HG03457 (cell line): ENCODE results near the gene STOX1.
"Not testable (repeated sequence)": the region's sequence is repeated elsewhere in the genome, so short reads cannot be mapped to it uniquely, and the experiment has no call there.

Experiments used
- ATAC-seq: cut with Tn5 transposase; IDR thresholded peaks from one replicate; pipeline ENCODE4 v1.9.1; 2021; ENCODE audit warnings: moderate number of reproducible peaks; ENCODE audit not compliant: unreplicated experiment

Gene STOX1

GRCh38 chr10:68828083-68828601 is 811 bp downstream of the STOX1 start:
- ATAC-seq, result not testable (repeated sequence)

GRCh38 chr10:68828833-68829232 is 1.5 kb downstream of the STOX1 start:
- ATAC-seq, result no peak

DNA sequence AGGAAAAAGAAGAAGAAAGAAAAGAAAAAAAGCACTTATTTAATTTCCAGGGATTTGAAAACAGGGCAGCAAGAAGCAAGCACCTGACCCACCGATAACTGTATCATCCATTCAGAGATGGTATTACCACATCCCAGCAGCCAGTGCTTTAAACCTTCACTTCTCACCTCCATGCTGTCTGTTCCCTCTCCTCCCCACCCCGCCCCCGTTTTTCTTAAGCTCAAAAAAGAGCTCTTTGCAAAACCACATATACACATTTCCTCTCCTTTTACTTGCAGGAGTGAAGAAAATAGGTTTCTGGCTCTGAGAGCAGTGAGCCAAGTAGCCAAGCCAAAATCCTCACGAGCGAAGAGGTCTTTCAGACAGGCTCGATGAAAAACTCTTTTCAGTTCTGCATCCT is 2.2 kb downstream of the STOX1 start:
- ATAC-seq, result no peak

DNA sequence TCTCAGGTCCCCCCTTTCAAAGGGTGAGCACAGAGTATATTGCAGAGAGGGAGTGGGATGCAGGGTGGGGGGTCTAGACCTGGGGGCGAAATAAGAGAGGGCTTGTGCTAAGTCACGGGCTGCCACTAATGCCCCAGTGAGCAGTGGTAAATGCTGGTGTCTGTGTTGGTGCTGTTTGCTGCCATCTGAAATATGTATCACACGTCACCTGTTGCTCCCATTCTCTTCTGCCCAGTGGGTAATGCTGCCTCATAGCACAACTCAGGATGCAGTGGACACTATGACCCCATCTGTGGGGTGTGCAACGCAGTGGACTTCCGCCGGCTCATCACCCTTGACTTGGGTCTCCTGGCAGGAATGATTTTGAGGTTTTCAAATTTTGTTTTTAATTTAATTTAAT is 2.6 kb downstream of the STOX1 start:
- no peak for ATAC-seq

GRCh38 chr10:68831961-68832455 is 4.7 kb downstream of the STOX1 start:
- no peak for ATAC-seq

DNA sequence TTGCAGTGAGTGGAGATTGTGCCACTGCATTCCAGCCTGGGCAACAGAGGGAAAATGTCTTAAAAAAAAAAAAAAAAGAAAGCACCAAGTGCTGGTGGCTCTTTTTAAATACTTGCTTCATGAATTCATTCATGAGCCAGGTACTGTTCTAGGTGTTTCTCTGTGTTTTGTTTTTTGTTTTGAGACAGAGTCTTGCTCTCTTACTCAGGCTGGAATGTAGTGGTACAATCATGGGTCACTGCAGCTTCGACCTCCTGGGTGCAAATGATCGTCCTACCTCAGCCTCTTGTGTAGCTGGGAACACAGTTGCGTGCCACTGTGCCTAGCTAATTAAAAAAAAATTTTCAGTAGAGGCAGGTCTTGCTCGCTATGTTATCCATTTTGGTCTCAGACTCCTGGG is 5.3 kb downstream of the STOX1 start:
- no peak for ATAC-seq

- no peak for ATAC-seq
Observed at GRCh38 chr10:68837626-68838322, 10.4 kb downstream of the STOX1 start.

DNA sequence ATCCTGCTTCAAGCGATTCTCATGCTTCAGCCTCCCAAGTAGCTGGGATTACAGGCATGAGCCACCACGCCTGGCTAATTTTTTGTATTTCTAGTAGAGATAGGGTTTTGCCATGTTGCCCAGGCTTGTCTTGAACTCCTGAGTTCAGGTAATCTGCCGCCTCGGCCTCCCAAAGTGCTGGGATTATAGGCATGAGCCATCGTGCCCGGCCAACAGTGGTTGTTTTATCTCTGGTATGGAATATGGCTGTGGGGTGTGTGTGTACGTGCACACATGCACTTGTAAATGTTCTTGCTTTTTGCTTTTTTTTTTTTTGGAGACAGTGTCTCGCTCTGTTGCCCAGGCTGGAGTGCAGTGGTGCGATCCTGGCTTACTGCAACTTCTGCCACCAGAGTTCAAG is 13.3 kb downstream of the STOX1 start:
- ATAC-seq, result not testable (repeated sequence)

DNA sequence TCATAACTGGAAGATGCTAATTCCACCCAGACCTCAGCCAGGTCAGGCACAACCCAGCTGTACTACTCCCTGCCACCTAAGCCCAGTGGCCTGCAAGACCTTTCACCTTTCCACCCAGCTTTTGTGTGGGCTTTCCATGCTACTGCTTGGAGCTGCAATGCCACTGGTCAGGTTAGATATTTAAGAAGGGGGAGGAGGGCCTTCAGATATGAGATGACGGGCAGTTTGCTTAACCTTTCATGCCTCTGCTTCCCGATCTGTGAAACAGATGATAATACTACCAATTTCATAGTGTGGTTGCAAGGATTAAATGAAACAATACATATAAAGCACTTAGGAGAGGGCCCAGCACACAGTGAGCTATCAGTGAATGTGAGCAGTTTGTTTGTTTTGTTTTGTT is 20.9 kb downstream of the STOX1 start:
- no peak for ATAC-seq

DNA sequence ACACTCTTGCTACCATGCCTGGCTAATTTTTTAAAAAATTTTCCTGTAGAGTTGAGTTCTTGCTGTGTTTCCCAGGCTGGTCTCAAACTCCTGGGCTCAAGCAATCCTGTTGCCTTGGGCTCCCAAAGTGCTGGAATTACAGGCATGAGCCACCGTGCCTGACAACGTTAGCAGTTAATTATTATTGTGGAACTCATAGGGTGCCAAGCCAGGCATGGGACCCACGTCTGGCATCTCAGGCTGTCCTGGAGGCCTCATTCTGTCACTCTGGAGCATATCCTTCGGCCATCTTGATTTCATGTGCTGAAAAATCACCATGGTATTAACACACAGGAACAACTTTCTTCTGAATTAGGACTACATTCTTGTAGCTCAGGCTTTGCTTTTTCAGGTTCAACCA is 21.5 kb downstream of the STOX1 start:
- no peak for ATAC-seq

GRCh38 chr10:68856352-68856751 is 29.0 kb downstream of the STOX1 start:
- no peak for ATAC-seq

- ATAC-seq, result no peak
Observed at GRCh38 chr10:68857005-68857404, 29.7 kb downstream of the STOX1 start.

DNA sequence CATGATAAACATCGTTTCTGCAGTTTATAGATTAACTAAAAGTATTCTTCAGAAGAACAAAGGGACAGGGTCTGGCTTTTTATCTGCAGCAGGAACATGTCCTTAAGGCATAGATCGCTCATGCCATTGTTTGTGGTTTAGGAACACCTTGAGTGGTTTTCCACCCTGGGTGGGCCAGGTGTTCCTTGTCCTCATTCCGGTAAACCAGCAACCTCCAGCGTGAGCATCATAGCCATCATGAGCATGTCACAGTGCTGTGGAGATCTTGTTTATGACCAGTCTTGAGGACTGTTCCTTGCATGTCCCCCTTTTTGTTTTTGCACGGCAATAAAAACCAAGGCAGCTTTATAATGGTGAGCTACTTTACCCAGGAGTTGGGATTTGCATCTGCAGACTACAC is 33.9 kb downstream of the STOX1 start:
- no peak for ATAC-seq

DNA sequence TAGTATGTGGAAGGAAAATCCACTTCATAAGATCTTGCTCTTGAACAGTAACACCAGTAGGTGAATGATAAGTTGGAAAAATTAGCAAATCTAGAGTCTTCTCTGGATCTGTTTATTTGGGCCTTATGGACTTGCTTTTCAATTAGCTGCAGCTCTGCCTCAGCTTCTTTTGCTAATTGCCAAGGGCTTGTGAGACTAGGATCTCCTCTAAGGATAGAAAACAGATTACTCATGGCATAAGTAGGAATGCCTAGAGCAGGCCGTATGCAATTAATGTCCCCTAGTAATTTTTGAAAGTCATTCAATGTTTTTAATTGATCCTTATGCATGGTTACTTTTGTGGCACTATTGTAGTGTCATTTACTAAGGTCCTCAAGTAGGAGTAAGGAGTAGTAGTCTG is 37.3 kb downstream of the STOX1 start:
- no peak for ATAC-seq

GRCh38 chr10:68868173-68868572 is 40.8 kb downstream of the STOX1 start:
- not testable (repeated sequence) for ATAC-seq

DNA sequence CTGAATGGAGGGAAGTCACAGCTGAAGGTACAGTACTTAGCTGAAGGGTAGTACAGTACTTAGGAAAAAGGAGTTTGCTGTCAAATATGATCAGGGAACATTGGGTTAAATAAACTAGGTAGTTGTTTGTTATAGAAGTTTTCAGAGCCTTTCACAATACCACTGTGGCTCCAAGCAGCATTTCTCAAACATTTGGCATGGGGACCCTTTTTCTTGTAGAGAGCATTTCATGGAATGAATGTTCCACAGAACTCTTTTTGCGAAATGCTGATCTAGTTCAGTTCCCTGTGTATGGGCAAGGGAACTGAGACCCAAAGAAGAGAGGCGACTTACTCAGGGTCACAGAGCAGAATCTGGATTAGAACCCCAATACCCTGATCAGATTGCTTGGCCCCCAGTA is 42.3 kb downstream of the STOX1 start:
- no peak for ATAC-seq

- ATAC-seq, result no peak
Observed at GRCh38 chr10:68870061-68870460, 42.7 kb downstream of the STOX1 start.

DNA sequence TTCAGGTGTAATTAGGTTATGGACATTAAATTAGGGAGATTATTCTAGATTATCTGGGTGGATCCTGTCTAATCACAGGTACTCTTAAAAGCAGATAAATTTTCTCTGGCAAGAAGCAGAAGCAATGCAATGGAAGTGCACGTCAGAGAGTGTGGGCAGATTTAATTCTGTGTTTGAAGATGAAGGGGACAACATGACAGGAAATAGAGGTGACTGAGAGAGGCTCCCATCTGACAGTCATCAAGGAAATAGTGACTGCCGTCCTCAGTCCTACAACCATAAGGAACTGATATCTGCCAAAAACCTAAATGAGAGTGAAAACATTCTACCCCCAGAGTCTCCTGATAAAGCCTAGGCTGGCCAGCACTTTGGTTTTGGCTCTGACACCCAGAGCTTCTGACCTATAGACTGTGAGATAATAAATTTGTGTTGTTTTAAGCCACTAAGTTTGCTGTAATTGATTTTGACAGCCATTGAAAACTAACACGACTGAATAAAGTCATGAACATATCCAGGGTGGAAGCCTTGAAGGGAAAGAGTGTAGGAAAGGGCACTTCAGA is 43.3 kb downstream of the STOX1 start:
- no peak for ATAC-seq

GRCh38 chr10:68871105-68871711 is 43.9 kb downstream of the STOX1 start:
- no peak for ATAC-seq

DNA sequence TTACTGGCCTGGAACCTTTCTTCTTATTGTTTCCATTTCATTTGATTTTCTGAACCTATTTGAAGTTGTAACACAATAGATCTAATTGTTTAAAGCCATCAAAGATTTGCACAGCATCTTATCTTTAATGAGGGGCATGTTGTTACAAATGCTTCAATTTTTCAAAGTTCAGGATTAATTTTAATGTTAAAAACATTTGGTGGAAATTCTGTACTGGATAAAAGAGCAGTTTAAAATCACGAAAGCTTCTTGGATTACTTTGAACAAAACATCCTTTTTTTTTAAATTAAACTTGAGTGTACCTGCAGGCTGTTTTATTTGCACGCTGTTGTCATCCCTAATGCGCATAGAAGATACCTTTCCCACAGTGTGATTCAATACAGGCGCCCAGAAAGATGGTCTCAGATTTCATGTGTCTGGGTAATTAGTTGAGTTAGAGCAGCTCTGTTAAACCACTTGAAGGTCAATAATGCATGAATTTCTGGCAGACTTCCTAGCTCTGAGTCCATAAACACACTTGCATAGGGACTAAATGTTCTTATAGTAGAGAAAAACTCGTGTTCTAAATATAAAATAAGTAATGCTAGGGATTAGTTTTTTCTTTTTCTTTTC is 44.5 kb downstream of the STOX1 start:
- ATAC-seq, result no peak

DNA sequence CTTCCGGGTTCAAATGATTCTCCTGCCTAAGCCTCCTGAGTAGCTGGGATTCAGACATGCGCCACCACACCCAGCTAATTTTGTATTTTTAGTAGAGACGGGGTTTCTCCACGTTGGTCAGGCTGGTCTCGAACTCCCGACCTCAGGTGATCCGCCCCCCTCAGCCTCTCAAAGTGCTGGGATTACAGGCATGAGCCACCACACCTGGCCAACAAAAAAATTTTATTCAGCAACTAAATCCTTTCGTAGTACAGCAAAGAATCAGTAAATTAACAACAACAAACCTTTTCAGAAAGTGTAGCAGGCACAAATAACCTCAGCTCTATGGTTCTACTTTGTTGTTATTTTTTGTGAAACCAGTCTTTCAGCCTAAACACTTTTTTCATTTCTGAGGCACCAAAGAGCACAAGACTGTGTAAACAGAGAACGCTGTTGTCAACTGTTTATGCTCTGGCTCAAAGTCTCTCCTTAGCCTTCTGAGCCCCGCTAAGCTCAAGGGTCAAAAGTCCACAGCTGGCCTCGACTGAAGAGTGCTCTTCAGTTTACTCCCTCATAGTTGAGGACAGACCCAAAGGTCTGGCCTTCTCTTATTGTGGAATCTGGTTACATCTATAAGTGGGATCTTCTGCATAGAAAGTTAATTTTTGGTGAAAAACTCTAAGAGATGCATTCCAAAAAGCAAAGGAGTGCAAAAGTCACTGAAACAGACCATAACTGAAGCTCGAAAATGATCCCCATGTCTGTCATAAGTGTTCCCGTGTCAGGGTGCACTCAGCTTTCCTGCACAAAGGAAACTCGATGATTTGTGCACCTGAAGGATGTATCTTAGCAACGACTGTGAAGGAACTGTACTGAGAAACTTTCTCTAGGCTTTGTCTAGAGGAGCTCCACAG is 49.2 kb downstream of the STOX1 start:
- no peak for ATAC-seq
